Measurements from ENCODE around the gene FAM162A.

The FAM162A gene

GRCh38 chr3:122414391-122414790, 30.4 kb downstream of the FAM162A start:
- TF ChIP-seq CTCF (IDR thresholded peaks at IDR 0.05; ENCODE audit: low read depth, low read length) = no peak
- H3K4me3 ChIP-seq (ENCODE audit: low read depth, low read length) = no peak overlapping the region
- in situ Hi-C loops (cut with HindIII; ENCODE audit: low sequenced_read_pairs) = no loop called here
- no peak for DNase-seq (ENCODE audit: low read depth, low spot score)

- peak overlapping the region; percentile 95 for H3K4me3 ChIP-seq (ENCODE audit: low read depth, low read length)
- in situ Hi-C loops (cut with HindIII; ENCODE audit: low sequenced_read_pairs) = no loop called here
- peak; percentile 52 for DNase-seq (ENCODE audit: low read depth, low spot score)
- no peak for TF ChIP-seq CTCF (IDR thresholded peaks at IDR 0.05; ENCODE audit: low read depth, low read length)
Observed at GRCh38 chr3:122415104-122415744, 31.2 kb downstream of the FAM162A start.

- peak; percentile 98 for DNase-seq (ENCODE audit: low read depth, low spot score)
- in situ Hi-C loops (cut with HindIII; ENCODE audit: low sequenced_read_pairs) = no loop called here
- peak within 1 kb of the TSS; percentile 95 for H3K4me3 ChIP-seq (ENCODE audit: low read depth, low read length)
- no peak for TF ChIP-seq CTCF (IDR thresholded peaks at IDR 0.05; ENCODE audit: low read depth, low read length)
Observed at GRCh38 chr3:122415762-122416654, 32.0 kb downstream of the FAM162A start, which contains the start of gene WDR5B. Gene WDR5B (minus strand): TSS chr3:122416062. CDS start chr3:122415528, 534 bp downstream.

GRCh38 chr3:122416966-122417365, 33.0 kb downstream of the FAM162A start:
- in situ Hi-C loops (cut with HindIII; ENCODE audit: low sequenced_read_pairs) = no loop called here
- H3K4me3 ChIP-seq (ENCODE audit: low read depth, low read length) = peak overlapping the region; percentile 95
- TF ChIP-seq CTCF (IDR thresholded peaks at IDR 0.05; ENCODE audit: low read depth, low read length) = no peak
- DNase-seq (ENCODE audit: low read depth, low spot score) = peak; percentile 9

GRCh38 chr3:122421101-122421500, 37.1 kb downstream of the FAM162A start:
- H3K4me3 ChIP-seq (ENCODE audit: low read depth, low read length) = no peak overlapping the region
- no peak for TF ChIP-seq CTCF (IDR thresholded peaks at IDR 0.05; ENCODE audit: low read depth, low read length)
- in situ Hi-C loops (cut with HindIII; ENCODE audit: low sequenced_read_pairs) = no loop called here
- DNase-seq (ENCODE audit: low read depth, low spot score) = no peak

GRCh38 chr3:122421836-122422235, 37.9 kb downstream of the FAM162A start:
- in situ Hi-C loops (cut with HindIII; ENCODE audit: low sequenced_read_pairs) = no loop called here
- no peak overlapping the region for H3K4me3 ChIP-seq (ENCODE audit: low read depth, low read length)
- no peak for TF ChIP-seq CTCF (IDR thresholded peaks at IDR 0.05; ENCODE audit: low read depth, low read length)
- DNase-seq (ENCODE audit: low read depth, low spot score) = no peak

Measured in astrocyte of the spinal cord (primary cell).